HFFc6 (cell line): ENCODE results near the gene SAPCD2. TPM values are rescaled to one million over a fixed set of nuclear protein-coding genes. Genes with fewer than 3 reads are reported as not detected.
"Not testable (repeated sequence)": the region's sequence is repeated elsewhere in the genome, so short reads cannot be mapped to it uniquely, and the experiment has no call there.

Experiments used
- DNase-seq: peaks from one replicate; pipeline ENCODE4 v3.0.0-alpha.2; 2018
- H3K27ac Mint-ChIP-seq: 2 replicates; pipeline ENCODE4 v1.8.0; 2020; ENCODE audit warnings: mild to moderate bottlenecking, mixed read lengths
- H3K27me3 Mint-ChIP-seq: 2 replicates; pipeline ENCODE4 v1.8.0; 2021; ENCODE audit warnings: mild to moderate bottlenecking, moderate library complexity, mixed read lengths; ENCODE audit not compliant: insufficient read depth
- H3K36me3 Mint-ChIP-seq: 2 replicates; pipeline ENCODE4 v1.8.0; 2021; ENCODE audit warnings: low read depth, mixed read lengths
- H3K4me1 Mint-ChIP-seq: 2 replicates; pipeline ENCODE4 v1.8.0; 2020; ENCODE audit warnings: low read depth, mixed read lengths
- H3K4me3 Mint-ChIP-seq: 2 replicates; pipeline ENCODE4 v1.8.0; 2020; ENCODE audit warnings: mild to moderate bottlenecking, moderate library complexity, mixed read lengths
- H3K9me3 Mint-ChIP-seq: 2 replicates; pipeline ENCODE4 v1.8.0; 2020; ENCODE audit warnings: mild to moderate bottlenecking, mixed read lengths
- total RNA-seq, 6 experiments: library from RNA; stranded (reverse); fragmentation: NEBNext Ultra II Directional; extraction: Animal tissue kit (Norgen Biotek cat#: 25700); gene quantifications; 2 replicates in 1 of 6; 3 replicates in 5 of 6; pipeline ENCODE4 v1.2.3, GENCODE V29; 2021
- TF ChIP-seq, protein P1 (sequence below): fragments of 200-600 bp; sonication (generic); IDR thresholded peaks from 2 replicates; pipeline ENCODE4 v1.5.0; 2021; ENCODE audit warnings: antibody characterized with exemption, mild to moderate bottlenecking

The SAPCD2 gene
- total RNA-seq, 6 experiments from 2014 or later, result 7.7 to 14.8 (median 11.3) TPM

DNA sequence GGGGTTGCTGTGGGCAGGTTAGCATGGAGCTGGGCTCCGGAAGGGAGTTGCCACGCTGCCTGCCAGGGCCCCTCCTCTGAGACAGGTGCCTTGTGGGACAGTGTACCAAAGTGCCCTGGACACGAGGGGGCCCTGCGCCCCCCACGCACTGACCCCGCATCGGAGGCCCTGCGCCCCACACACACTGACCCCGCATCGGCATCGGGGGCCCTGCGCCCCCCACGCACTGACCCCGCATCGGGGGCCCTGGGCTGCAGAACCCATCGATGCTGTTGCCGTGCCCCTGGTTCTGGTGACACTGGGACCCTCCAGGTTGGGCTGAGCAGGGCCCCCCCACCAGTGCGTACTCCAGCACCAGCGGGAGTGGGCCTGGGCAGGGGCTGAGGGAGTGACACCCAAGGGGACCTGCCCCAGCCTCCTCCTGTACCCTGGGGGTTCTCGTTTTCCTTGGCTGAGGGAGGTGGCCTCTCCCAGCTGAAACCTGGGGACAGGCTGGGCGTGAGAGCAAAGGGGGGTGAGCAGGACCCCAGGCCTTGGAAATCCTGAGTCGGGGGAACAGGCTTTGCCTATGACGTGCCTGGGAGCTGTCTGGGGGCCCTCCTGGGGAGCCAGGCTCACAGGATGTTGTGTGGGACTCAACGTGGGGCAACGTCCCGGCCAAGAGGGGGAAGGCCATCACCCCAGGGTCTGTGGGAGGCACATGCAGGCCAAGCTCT is 6.9 kb downstream of the SAPCD2 start:
- Mint-ChIP-seq H3K4me3 (no peak overlapping the region), H3K27ac (no peak overlapping the region), H3K36me3 (no peaks in the 10 kb centered on the region), H3K4me1 (peaks cover 6% of the 10 kb centered on the region), H3K27me3 (peaks cover 1% of the 10 kb centered on the region; the same call in 1 of the 2 replicates), H3K9me3 (no peaks in the 10 kb centered on the region)
- TF ChIP-seq, protein P1, sequence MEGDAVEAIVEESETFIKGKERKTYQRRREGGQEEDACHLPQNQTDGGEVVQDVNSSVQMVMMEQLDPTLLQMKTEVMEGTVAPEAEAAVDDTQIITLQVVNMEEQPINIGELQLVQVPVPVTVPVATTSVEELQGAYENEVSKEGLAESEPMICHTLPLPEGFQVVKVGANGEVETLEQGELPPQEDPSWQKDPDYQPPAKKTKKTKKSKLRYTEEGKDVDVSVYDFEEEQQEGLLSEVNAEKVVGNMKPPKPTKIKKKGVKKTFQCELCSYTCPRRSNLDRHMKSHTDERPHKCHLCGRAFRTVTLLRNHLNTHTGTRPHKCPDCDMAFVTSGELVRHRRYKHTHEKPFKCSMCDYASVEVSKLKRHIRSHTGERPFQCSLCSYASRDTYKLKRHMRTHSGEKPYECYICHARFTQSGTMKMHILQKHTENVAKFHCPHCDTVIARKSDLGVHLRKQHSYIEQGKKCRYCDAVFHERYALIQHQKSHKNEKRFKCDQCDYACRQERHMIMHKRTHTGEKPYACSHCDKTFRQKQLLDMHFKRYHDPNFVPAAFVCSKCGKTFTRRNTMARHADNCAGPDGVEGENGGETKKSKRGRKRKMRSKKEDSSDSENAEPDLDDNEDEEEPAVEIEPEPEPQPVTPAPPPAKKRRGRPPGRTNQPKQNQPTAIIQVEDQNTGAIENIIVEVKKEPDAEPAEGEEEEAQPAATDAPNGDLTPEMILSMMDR, result no peak
- no peak for DNase-seq

DNA sequence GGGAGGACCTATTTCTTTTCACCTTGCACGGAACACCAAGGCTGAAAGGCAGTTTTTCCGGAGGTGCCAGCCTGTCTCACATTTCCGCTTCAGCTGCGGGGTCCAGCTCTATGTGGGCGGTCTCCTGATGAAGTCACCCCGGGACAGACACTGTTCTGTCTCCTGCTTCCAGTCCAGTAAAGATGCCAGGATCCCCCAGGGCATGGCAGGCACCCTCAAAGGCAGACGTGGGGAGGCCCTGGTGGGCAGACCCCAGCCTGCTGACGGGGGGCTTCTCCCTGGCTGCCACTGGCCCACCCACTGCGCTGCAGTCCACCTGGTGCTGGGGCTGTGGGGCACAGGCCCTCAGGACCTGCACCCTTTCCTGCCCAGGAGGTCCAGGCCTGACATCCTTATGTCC is 7.6 kb downstream of the SAPCD2 start:
- H3K36me3 Mint-ChIP-seq, DNase-seq, H3K27ac Mint-ChIP-seq, H3K4me1 Mint-ChIP-seq, H3K9me3 Mint-ChIP-seq, H3K27me3 Mint-ChIP-seq, H3K4me3 Mint-ChIP-seq: not testable (repeated sequence)

DNA sequence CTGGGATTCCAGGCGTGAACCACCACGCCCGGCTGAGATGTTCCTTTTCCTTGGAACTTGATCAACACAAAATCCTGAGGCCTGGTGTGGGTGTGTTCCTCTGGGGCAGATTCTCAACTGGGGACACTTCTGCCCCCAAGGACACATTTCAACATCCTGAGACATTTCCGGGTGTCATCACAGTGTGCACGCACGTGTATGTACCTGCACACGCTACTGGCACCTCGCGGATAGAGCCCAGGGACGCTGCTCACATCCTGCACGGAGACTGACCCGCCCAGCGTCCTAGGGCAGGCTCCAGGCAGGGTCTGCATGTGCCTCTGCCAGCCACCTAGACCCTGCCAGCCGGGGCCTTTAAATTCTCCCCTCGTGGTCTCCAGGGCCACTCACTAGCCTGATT is 8.0 kb downstream of the SAPCD2 start:
- H3K27ac Mint-ChIP-seq, result no peak overlapping the region
- no peak for DNase-seq
- no peaks in the 10 kb centered on the region for H3K9me3 Mint-ChIP-seq
- H3K36me3 Mint-ChIP-seq, result no peaks in the 10 kb centered on the region
- H3K27me3 Mint-ChIP-seq, result peaks cover 7% of the 10 kb centered on the region
- TF ChIP-seq, protein P1, result no peak
- H3K4me3 Mint-ChIP-seq, result no peak overlapping the region
- no peaks in the 10 kb centered on the region; the same call in 1 of the 2 replicates for H3K4me1 Mint-ChIP-seq

DNA sequence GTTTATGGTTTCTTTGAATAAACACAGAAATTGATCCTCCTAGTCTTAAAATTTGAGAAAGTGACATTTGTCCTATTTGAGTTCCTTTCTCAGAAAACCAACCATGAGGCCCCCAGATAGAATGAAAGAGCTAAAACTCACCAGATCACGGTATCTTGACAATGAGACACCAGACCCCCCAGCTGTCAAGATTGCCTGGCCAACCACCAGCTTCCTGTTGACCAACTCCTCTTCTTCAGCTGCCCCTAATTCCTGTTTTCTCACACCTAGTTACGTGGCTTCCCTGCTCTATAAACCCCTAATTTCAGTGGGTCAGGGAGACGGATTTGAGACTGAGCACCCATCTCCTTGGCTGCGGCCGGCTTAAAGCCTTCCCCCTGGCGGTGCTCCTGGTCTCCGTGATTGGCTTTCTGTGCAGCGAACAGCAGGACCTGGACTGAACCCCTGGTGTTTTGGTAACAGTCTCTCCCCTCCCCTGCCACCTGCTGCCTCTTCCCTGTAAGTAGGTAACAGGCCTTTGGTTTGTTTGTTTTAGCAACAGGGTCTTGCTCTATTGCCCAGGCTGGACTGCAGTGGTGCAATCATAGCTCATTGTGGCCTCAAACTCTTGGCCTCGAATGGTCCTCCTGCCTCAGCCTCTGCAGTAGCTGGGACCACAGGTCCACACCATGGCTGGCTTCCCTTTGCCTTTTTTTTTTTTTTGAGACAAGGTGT is 11.7 kb downstream of the SAPCD2 start:
- H3K4me1 Mint-ChIP-seq, result peaks cover 6% of the 10 kb centered on the region
- H3K27ac Mint-ChIP-seq, result no peak overlapping the region
- no peaks in the 10 kb centered on the region for H3K36me3 Mint-ChIP-seq
- no peaks in the 10 kb centered on the region for H3K9me3 Mint-ChIP-seq
- TF ChIP-seq, protein P1, result no peak
- peaks cover 8% of the 10 kb centered on the region for H3K27me3 Mint-ChIP-seq
- no peak overlapping the region for H3K4me3 Mint-ChIP-seq
- DNase-seq, result no peak

DNA sequence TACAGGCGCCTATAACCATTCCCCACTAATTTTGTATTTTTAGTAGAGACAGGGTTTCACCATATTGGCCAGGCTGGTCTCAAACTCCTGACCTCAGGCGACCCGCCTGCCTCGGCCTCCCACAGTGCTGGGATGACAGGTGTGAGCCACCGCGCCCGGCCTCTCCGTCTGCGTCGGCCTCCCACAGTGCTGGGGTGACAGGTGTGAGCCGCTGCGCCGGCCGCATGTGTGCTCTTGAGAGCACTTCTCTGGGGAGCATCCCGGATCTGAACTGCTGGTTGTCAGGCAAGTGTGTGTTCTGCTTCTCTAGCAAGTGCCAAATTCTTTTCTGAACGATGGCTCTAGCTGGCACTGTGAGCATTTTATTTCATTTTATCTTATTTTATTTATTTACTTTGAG is 12.8 kb downstream of the SAPCD2 start:
- DNase-seq, result no peak
- Mint-ChIP-seq H3K27ac (no peak overlapping the region), H3K4me3 (no peak overlapping the region), H3K4me1 (peaks cover 6% of the 10 kb centered on the region), H3K36me3 (no peaks in the 10 kb centered on the region), H3K9me3 (no peaks in the 10 kb centered on the region), H3K27me3 (peaks cover 11% of the 10 kb centered on the region)
- TF ChIP-seq, protein P1, result no peak

DNA sequence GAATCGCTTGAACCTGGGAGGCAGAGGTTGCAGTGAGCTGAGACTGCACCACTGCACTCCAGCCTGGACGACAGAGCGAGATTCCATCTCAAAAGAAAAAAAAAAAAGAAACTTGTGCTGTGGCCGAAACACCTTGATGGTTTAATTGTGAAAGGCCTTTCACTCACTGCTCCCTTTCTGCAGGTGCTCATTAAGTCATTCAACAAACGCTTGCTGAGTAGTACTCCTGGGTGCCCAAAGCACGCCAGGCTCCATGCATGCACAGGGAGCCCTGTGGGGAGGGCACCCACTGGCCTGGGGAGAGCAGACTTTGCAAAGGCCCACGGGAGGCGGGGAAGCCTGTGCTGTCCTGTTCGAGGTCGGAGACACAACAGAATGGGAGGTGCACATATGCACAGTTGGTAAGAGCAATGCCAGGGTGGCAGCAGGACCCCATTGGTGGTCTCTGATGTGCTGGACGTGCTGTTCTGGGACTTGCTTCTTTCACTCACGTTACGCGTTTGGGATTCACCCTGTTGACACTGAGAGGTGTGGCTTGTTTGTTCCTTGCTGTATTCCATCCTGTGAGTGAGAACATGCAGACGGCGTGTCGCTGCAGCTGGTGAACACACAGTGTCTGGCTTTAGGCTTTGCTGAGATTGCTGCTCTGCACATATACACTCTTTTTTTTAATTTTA is 13.5 kb downstream of the SAPCD2 start:
- Mint-ChIP-seq H3K27ac (no peak overlapping the region), H3K27me3 (peaks cover 12% of the 10 kb centered on the region), H3K9me3 (no peaks in the 10 kb centered on the region), H3K4me3 (no peak overlapping the region), H3K4me1 (peaks cover 6% of the 10 kb centered on the region), H3K36me3 (no peaks in the 10 kb centered on the region)
- no peak for DNase-seq
- TF ChIP-seq, protein P1, result no peak
